ENCODE results near the gene OBSL1. TPM values are rescaled to one million over a fixed set of nuclear protein-coding genes. Genes with fewer than 3 reads are reported as not detected.

The OBSL1 gene
- total and polyA plus RNA-seq, 2 donors (not counting 1 experiment from before 2014, with no cell fraction given), result not detected

DNA sequence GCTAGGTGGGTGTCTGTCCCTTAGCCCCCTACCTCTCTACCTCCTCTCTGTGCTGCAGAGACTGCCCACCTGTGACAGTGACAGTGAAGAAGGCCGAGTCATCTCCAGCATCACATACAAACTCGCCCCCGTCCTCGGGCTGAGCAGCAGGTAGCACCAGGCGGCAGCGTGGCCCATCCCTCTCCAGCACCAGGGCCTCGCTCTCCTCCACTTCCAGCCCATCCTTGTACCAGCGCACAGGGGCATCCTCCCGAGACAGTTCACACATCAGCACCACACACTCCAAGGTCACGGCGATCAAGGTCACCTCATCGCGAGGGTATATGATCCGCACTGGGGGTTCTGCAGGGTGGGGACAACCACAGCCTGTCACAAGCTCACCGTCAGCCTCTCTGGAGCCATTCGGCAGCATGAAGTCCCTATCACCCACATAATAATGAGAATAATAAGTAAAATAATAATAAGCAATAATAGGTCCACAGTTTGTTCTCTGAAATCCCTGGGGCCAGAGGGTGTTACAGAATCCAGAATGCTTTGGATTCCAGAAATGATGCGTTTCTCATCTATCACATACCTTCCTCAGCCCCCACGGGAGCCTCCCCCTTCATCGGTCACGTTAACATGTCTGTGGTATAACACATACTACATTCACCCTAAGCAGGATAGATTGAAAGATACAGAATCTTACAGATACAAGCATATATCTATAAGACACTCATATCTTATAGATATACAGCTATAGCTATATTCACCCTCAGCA lies 12.0 kb downstream of the OBSL1 start:
- Histone ChIP-seq H3K4me2 (replicated peaks; ENCODE audit: low read depth, low read length, poor library complexity, severe bottlenecking) (no peak overlapping the region), H3K9ac (ENCODE audit: low read length) (no peak overlapping the region), H3K27ac (ENCODE audit: low read length in 2 of 2) (no peak overlapping the region), H3K27me3 (replicated peaks in 1 of 4; ENCODE audit: control extremely low read depth in 1 of 4, control insufficient read depth in 3 of 4, insufficient read depth in 4 of 4, low read length in 3 of 4) (peaks cover 0 to 22% (median 3%) of the 10 kb centered on the region in 4 experiments), H4K20me1 (ENCODE audit: control insufficient read depth, insufficient read depth, low read length, poor library complexity, severe bottlenecking) (no peaks in the 10 kb centered on the region), H3K36me3 (replicated peaks in 1 of 2; ENCODE audit: control extremely low read depth in 1 of 2, control insufficient read depth in 1 of 2, extremely low read depth in 1 of 2, insufficient read depth in 2 of 2, low read length in 1 of 2) (no peaks in the 10 kb centered on the region), H3K79me2 (ENCODE audit: control insufficient read depth, insufficient read depth, low read length) (no peaks in the 10 kb centered on the region), H3K4me3 (ENCODE audit: control extremely low read depth in 1 of 5, extremely low read depth in 1 of 5, insufficient read depth in 1 of 5, low read depth in 2 of 5, low read length in 4 of 5) (no peak overlapping the region), H2AFZ (ENCODE audit: insufficient read depth, low read depth, low read length, poor library complexity, severe bottlenecking) (no peak overlapping the region), H3K4me1 (ENCODE audit: control insufficient read depth in 2 of 2, insufficient read depth in 2 of 2, low read length in 2 of 2) (no peaks in the 10 kb centered on the region), H3K9me3 (ENCODE audit: control extremely low read depth in 1 of 3, control insufficient read depth in 2 of 3, insufficient read depth in 1 of 3, low read length in 2 of 3) (peaks cover 0 to 6% (median 0%) of the 10 kb centered on the region in 3 donors)
- 91% methylated on average over 11 of the region's 20 CpGs for WGBS (ENCODE audit: insufficient coverage)
- no peaks in the 10 kb centered on the region for H3K9me3 Mint-ChIP-seq (ENCODE audit: insufficient read depth)
- intact Hi-C loops (cut with micrococcal nuclease), result no loop called here
- H3K4me1 Mint-ChIP-seq, result no peaks in the 10 kb centered on the region
- no peak overlapping the region for H3K27ac Mint-ChIP-seq
- peaks cover 35% of the 10 kb centered on the region for H3K27me3 Mint-ChIP-seq
- POLR2A ChIA-PET, result no interaction called here
- ATAC-seq (ENCODE audit: low read depth) (no peak), DNase-seq (no peak)
- CTCF ChIA-PET, result interaction anchor here (0.9 to 2.5 kb wide), 9 partner anchors 11 to 156 kb away, joined by 3 to 11 read pairs (median 5); partner anchors contain the start of gene CHPF
- H3K4me3 Mint-ChIP-seq, result no peak overlapping the region
- TF ChIP-seq EZH2 (IDR thresholded peaks at IDR 0.05; ENCODE audit: borderline replicate concordance, insufficient read depth, low read depth, low read length, poor library complexity, severe bottlenecking) (no peak), CTCF (IDR thresholded peaks at IDR 0.05) (no peak)
